OCI-LY7 (cell line): ENCODE measurements around the gene NUP58. TPM values are rescaled to one million over a fixed set of nuclear protein-coding genes. Genes with fewer than 3 reads are reported as not detected.
"Not testable (repeated sequence)": the region's sequence is repeated elsewhere in the genome, so short reads cannot be mapped to it uniquely, and the experiment has no call there.

Source experiments
- BruUV-seq: library from RNA; stranded (reverse); fragments of 400-500 nt; replicated peaks from 2 replicates; lab custom pipeline; 2021; lab: Mats Ljungman, UMichigan
- CTCF ChIA-PET: fragments of 300-600 bp; sonication (Branson Sonifier 250); formaldehyde crosslinking; loops from one replicate; lab custom pipeline; 2022; ENCODE audit warnings: antibody characterized with exemption; ENCODE audit not compliant: unreplicated experiment; lab: Charles Lee
- POLR2A ChIA-PET: fragments of 300-600 bp; sonication (Branson Sonifier 250); formaldehyde crosslinking; loops from one replicate; lab custom pipeline; 2022; ENCODE audit warnings: antibody characterized with exemption; lab: Charles Lee
- DNase-seq: peaks from one replicate; pipeline ENCODE4 v3.0.0-alpha.2; 2015; ENCODE audit warnings: low spot score
- H2AFZ ChIP-seq: fragments of 200-600 bp; sonication (generic), shearing (Covaris generic); 2 replicates; pipeline ENCODE4 v1.6.1; 2014; ENCODE audit warnings: mild to moderate bottlenecking, antibody characterized with exemption, low read length, moderate library complexity
- H3K27ac ChIP-seq: fragments of 200-600 bp; sonication (generic); 2 replicates; pipeline ENCODE4 v1.5.1; 2014; ENCODE audit warnings: mixed run types, low read depth, mild to moderate bottlenecking, moderate library complexity, low read length, inconsistent platforms; ENCODE audit not compliant: poor library complexity, severe bottlenecking
- H3K36me3 ChIP-seq: fragments of 200-600 bp; sonication (generic); 2 replicates; pipeline ENCODE4 v1.6.1; 2014; ENCODE audit warnings: mild to moderate bottlenecking, antibody characterized with exemption, low read length, moderate library complexity, mixed read lengths; ENCODE audit not compliant: insufficient read depth
- H3K4me1 ChIP-seq: fragments of 200-600 bp; sonication (generic); 2 replicates; pipeline ENCODE4 v1.5.1; 2014; ENCODE audit warnings: mild to moderate bottlenecking, low read length; ENCODE audit not compliant: insufficient read depth, poor library complexity, severe bottlenecking
- H3K4me2 ChIP-seq: fragments of 200-600 bp; sonication (generic); 2 replicates; pipeline ENCODE4 v1.6.1; 2014; ENCODE audit warnings: mild to moderate bottlenecking, low read length
- H3K4me3 ChIP-seq: fragments of 200-600 bp; sonication (generic); 2 replicates; pipeline ENCODE4 v1.5.1; 2014; ENCODE audit warnings: mild to moderate bottlenecking, low read depth, low read length; ENCODE audit not compliant: poor library complexity, severe bottlenecking
- H3K79me2 ChIP-seq: fragments of 200-600 bp; sonication (generic); 2 replicates; pipeline ENCODE4 v1.6.1; 2016; ENCODE audit warnings: low read depth, mild to moderate bottlenecking, low read length, moderate library complexity, mixed read lengths; ENCODE audit not compliant: insufficient read depth
- H3K9me2 ChIP-seq: fragments of 200-600 bp; sonication (generic); 2 replicates; pipeline ENCODE4 v1.6.1; 2016; ENCODE audit warnings: mild to moderate bottlenecking, low read length, mixed read lengths; ENCODE audit not compliant: insufficient read depth
- H3K9me3 ChIP-seq: fragments of 200-600 bp; sonication (generic); 2 replicates; pipeline ENCODE4 v1.6.1; 2014; ENCODE audit warnings: mild to moderate bottlenecking, mixed run types, low read length, mixed read lengths
- H4K20me1 ChIP-seq: fragments of 200-600 bp; sonication (generic); 2 replicates; pipeline ENCODE4 v1.6.1; 2014; ENCODE audit warnings: mild to moderate bottlenecking, antibody characterized with exemption, low read length, moderate library complexity, mixed read lengths; ENCODE audit not compliant: insufficient read depth
- CTCF ChIP-seq: fragments of 200-600 bp; sonication (generic); conservative IDR thresholded peaks from 2 replicates; pipeline ENCODE4 v1.5.1; 2014; ENCODE audit warnings: mild to moderate bottlenecking, antibody characterized with exemption, low read length, moderate library complexity, mixed read lengths
- EZH2phosphoT487 ChIP-seq: fragments of 200-600 bp; sonication (generic); IDR thresholded peaks from 2 replicates; pipeline ENCODE4 v1.6.1; 2018; ENCODE audit warnings: low read depth, borderline replicate concordance, mild to moderate bottlenecking, mixed run types, antibody characterized with exemption, low read length, moderate library complexity, mixed read lengths
- intact Hi-C: fragments of 100-400 bp; cut with micrococcal nuclease; formaldehyde crosslinking; loops from one replicate; pipeline ENCODE4 v1.10.0; 2022; ENCODE audit not compliant: unreplicated experiment
- total RNA-seq, 2 experiments: library from RNA; depleted of rRNA in 1 of 2; stranded (reverse); fragments of >200 nt in 1 of 2; shearing (Covaris generic) in 1 of 2; gene quantifications; 2 replicates each; pipeline ENCODE4 v1.2.3, GENCODE V29; 2014 to 2022

NUP58 gene
- total RNA-seq, 2 experiments from 2014 or later = 82.7 to 127 TPM

- no peak overlapping the region for H3K27ac ChIP-seq
- no TSS peak for BruUV-seq
- TF ChIP-seq EZH2phosphoT487 = no peak
- TF ChIP-seq CTCF = no peak
- H3K9me3 ChIP-seq = no peaks in the 10 kb centered on the region
- H4K20me1 ChIP-seq = no peaks in the 10 kb centered on the region
- H2AFZ ChIP-seq = no peak overlapping the region
- CTCF ChIA-PET = no interaction called here
- POLR2A ChIA-PET = no interaction called here
- H3K9me2 ChIP-seq = no peaks in the 10 kb centered on the region
- no peaks in the 10 kb centered on the region for H3K4me1 ChIP-seq
- H3K4me3 ChIP-seq = no peak overlapping the region
- H3K79me2 ChIP-seq = no peaks in the 10 kb centered on the region
- no peaks in the 10 kb centered on the region for H3K36me3 ChIP-seq
- H3K4me2 ChIP-seq = no peak overlapping the region
- no peak for DNase-seq
- intact Hi-C loops = no loop called here
Observed at GRCh38 chr13:25352806-25353205, 51.4 kb downstream of the NUP58 start.

- no peaks in the 10 kb centered on the region for H3K79me2 ChIP-seq
- ChIA-PET POLR2A (no interaction called here), CTCF (no interaction called here)
- no peaks in the 10 kb centered on the region for H3K9me3 ChIP-seq
- no TSS peak for BruUV-seq
- H3K4me3 ChIP-seq = no peak overlapping the region
- intact Hi-C loops = no loop called here
- no peak overlapping the region for H3K27ac ChIP-seq
- TF ChIP-seq CTCF (no peak), EZH2phosphoT487 (no peak)
- DNase-seq = no peak
- H3K36me3 ChIP-seq = no peaks in the 10 kb centered on the region
- H4K20me1 ChIP-seq = no peaks in the 10 kb centered on the region
- no peaks in the 10 kb centered on the region for H3K9me2 ChIP-seq
- no peak overlapping the region for H2AFZ ChIP-seq
- H3K4me2 ChIP-seq = no peak overlapping the region
- H3K4me1 ChIP-seq = no peaks in the 10 kb centered on the region
Observed at GRCh38 chr13:25353344-25353743, 51.9 kb downstream of the NUP58 start.

GRCh38 chr13:25354377-25354776 is 53.0 kb downstream of the NUP58 start:
- BruUV-seq = no TSS peak

GRCh38 chr13:25360443-25360842 is 59.0 kb downstream of the NUP58 start:
- H3K4me3 ChIP-seq, H3K9me2 ChIP-seq, H4K20me1 ChIP-seq, H3K36me3 ChIP-seq, H3K4me2 ChIP-seq, H2AFZ ChIP-seq, BruUV-seq, DNase-seq, H3K9me3 ChIP-seq, intact Hi-C loops, H3K79me2 ChIP-seq, H3K4me1 ChIP-seq, H3K27ac ChIP-seq, POLR2A ChIA-PET, CTCF ChIA-PET: not testable (repeated sequence)

More at GRCh38 chr13:25354377-25354776, 53.0 kb downstream of the NUP58 start:
- Histone ChIP-seq H3K4me2 (no peak overlapping the region), H3K27ac (no peak overlapping the region), H3K4me3 (no peak overlapping the region), H3K36me3 (no peaks in the 10 kb centered on the region), H3K9me3 (no peaks in the 10 kb centered on the region), H4K20me1 (no peaks in the 10 kb centered on the region), H2AFZ (no peak overlapping the region), H3K4me1 (no peaks in the 10 kb centered on the region), H3K79me2 (no peaks in the 10 kb centered on the region), H3K9me2 (no peaks in the 10 kb centered on the region)
- no peak for DNase-seq
- CTCF ChIA-PET = no interaction called here
- POLR2A ChIA-PET = no interaction called here
- intact Hi-C loops = no loop called here
- TF ChIP-seq CTCF = no peak
- no peak for TF ChIP-seq EZH2phosphoT487
